ENCODE results near the gene NIN. TPM values are rescaled to one million over a fixed set of nuclear protein-coding genes. Genes with fewer than 3 reads are reported as not detected.
A peak's percentile ranks its signal among the peaks of the same experiment; 100 is the strongest.

The NIN gene
- total and polyA plus RNA-seq, 2 donors (not counting 1 experiment from before 2014, with no cell fraction given): 22.8 to 37.5 TPM

- H3K4me3 ChIP-seq (replicated peaks in 1 of 4; ENCODE audit: control extremely low read depth in 1 of 4, insufficient read depth in 1 of 4, low read depth in 3 of 4, low read length in 4 of 4): no peak overlapping the region
- no peak for DNase-seq (ENCODE audit: low read depth in 2 of 2)
- H3K9ac ChIP-seq (ENCODE audit: insufficient read depth, low read length): no peak overlapping the region
- no peaks in the 10 kb centered on the region for H3K9me3 ChIP-seq (ENCODE audit: control insufficient read depth, insufficient read depth, low read depth, low read length)
- peaks cover 2% of the 10 kb centered on the region for H3K4me1 ChIP-seq (ENCODE audit: control insufficient read depth, extremely low read depth, insufficient read depth, low read length)
- no peak for TF ChIP-seq CTCF (conservative IDR thresholded peaks at IDR 0.05 in 1 of 2, IDR thresholded peaks at IDR 0.05 in 1 of 2; ENCODE audit: low read depth in 1 of 2, low read length in 2 of 2)
- no peak for TF ChIP-seq EZH2 (IDR thresholded peaks at IDR 0.05; ENCODE audit: low read length, missing control alignments)
- peaks cover 8% of the 10 kb centered on the region for H3K36me3 ChIP-seq (ENCODE audit: control insufficient read depth, insufficient read depth, low read length)
- H3K79me2 ChIP-seq (ENCODE audit: control insufficient read depth, insufficient read depth, low read length): no peaks in the 10 kb centered on the region
- no peak overlapping the region for H2AFZ ChIP-seq (ENCODE audit: low read length)
- no peaks in the 10 kb centered on the region for H4K20me1 ChIP-seq (ENCODE audit: control insufficient read depth, extremely low read depth, insufficient read depth, low read length)
- H3K27me3 ChIP-seq (ENCODE audit: control insufficient read depth, insufficient read depth, low read length): no peaks in the 10 kb centered on the region
- H3K4me2 ChIP-seq (ENCODE audit: extremely low read depth, insufficient read depth, low read length): no peak overlapping the region
- no peak overlapping the region for H3K27ac ChIP-seq (ENCODE audit: insufficient read depth, low read length)
These were observed 39.8 kb downstream of the NIN start for GRCh38 chr14:50791201-50791600.

GRCh38 chr14:50790589-50790988, 40.4 kb downstream of the NIN start:
- H3K79me2 ChIP-seq (ENCODE audit: control insufficient read depth, insufficient read depth, low read length): no peaks in the 10 kb centered on the region
- peak in 1 of 2 donors; percentile 73 for DNase-seq (ENCODE audit: low read depth in 2 of 2)
- no peaks in the 10 kb centered on the region for H3K27me3 ChIP-seq (ENCODE audit: control insufficient read depth, insufficient read depth, low read length)
- H3K4me1 ChIP-seq (ENCODE audit: control insufficient read depth, extremely low read depth, insufficient read depth, low read length): peaks cover 2% of the 10 kb centered on the region
- H3K27ac ChIP-seq (ENCODE audit: insufficient read depth, low read length): no peak overlapping the region
- TF ChIP-seq CTCF (conservative IDR thresholded peaks at IDR 0.05 in 1 of 2, IDR thresholded peaks at IDR 0.05 in 1 of 2; ENCODE audit: low read depth in 1 of 2, low read length in 2 of 2) (no peak), EZH2 (IDR thresholded peaks at IDR 0.05; ENCODE audit: low read length, missing control alignments) (no peak)
- H3K4me2 ChIP-seq (ENCODE audit: extremely low read depth, insufficient read depth, low read length): no peak overlapping the region
- H3K9ac ChIP-seq (ENCODE audit: insufficient read depth, low read length): no peak overlapping the region
- H4K20me1 ChIP-seq (ENCODE audit: control insufficient read depth, extremely low read depth, insufficient read depth, low read length): no peaks in the 10 kb centered on the region
- no peaks in the 10 kb centered on the region for H3K9me3 ChIP-seq (ENCODE audit: control insufficient read depth, insufficient read depth, low read depth, low read length)
- peaks cover 8% of the 10 kb centered on the region for H3K36me3 ChIP-seq (ENCODE audit: control insufficient read depth, insufficient read depth, low read length)
- no peak overlapping the region for H3K4me3 ChIP-seq (replicated peaks in 1 of 4; ENCODE audit: control extremely low read depth in 1 of 4, insufficient read depth in 1 of 4, low read depth in 3 of 4, low read length in 4 of 4)
- no peak overlapping the region for H2AFZ ChIP-seq (ENCODE audit: low read length)

- H3K4me2 ChIP-seq (ENCODE audit: extremely low read depth, insufficient read depth, low read length): no peak overlapping the region
- DNase-seq (ENCODE audit: low read depth in 2 of 2): no peak
- no peak overlapping the region for H3K27ac ChIP-seq (ENCODE audit: insufficient read depth, low read length)
- H3K4me1 ChIP-seq (ENCODE audit: control insufficient read depth, extremely low read depth, insufficient read depth, low read length): no peaks in the 10 kb centered on the region
- H3K27me3 ChIP-seq (ENCODE audit: control insufficient read depth, insufficient read depth, low read length): no peaks in the 10 kb centered on the region
- H2AFZ ChIP-seq (ENCODE audit: low read length): no peak overlapping the region
- no peak overlapping the region for H3K4me3 ChIP-seq (replicated peaks in 1 of 4; ENCODE audit: control extremely low read depth in 1 of 4, insufficient read depth in 1 of 4, low read depth in 3 of 4, low read length in 4 of 4)
- peaks cover 3% of the 10 kb centered on the region for H3K36me3 ChIP-seq (ENCODE audit: control insufficient read depth, insufficient read depth, low read length)
- TF ChIP-seq CTCF (conservative IDR thresholded peaks at IDR 0.05 in 1 of 2, IDR thresholded peaks at IDR 0.05 in 1 of 2; ENCODE audit: low read depth in 1 of 2, low read length in 2 of 2): no peak
- TF ChIP-seq EZH2 (IDR thresholded peaks at IDR 0.05; ENCODE audit: low read length, missing control alignments): no peak
- H3K9me3 ChIP-seq (ENCODE audit: control insufficient read depth, insufficient read depth, low read depth, low read length): no peaks in the 10 kb centered on the region
- H4K20me1 ChIP-seq (ENCODE audit: control insufficient read depth, extremely low read depth, insufficient read depth, low read length): no peaks in the 10 kb centered on the region
- no peaks in the 10 kb centered on the region for H3K79me2 ChIP-seq (ENCODE audit: control insufficient read depth, insufficient read depth, low read length)
- no peak overlapping the region for H3K9ac ChIP-seq (ENCODE audit: insufficient read depth, low read length)
These were observed 44.1 kb downstream of the NIN start for GRCh38 chr14:50786751-50787464.
